Neuronal stem cell (in vitro differentiated cells): ENCODE measurements around the gene CRCP.
"Not testable (repeated sequence)": the region's sequence is repeated elsewhere in the genome, so short reads cannot be mapped to it uniquely, and the experiment has no call there.

Source experiments
- DNase-seq: peaks from one replicate; pipeline ENCODE4 v3.0.0-alpha.2; 2013; ENCODE audit warnings: low spot score
- H2AFZ ChIP-seq: one replicate; pipeline ENCODE4 v1.6.1; 2013; ENCODE audit warnings: mild to moderate bottlenecking, low read length, inconsistent platforms
- H2AK5ac ChIP-seq: 2 replicates; pipeline ENCODE4 v1.6.1; 2013; ENCODE audit warnings: low read depth, mild to moderate bottlenecking, inconsistent platforms, low read length, moderate library complexity, mixed read lengths
- H2BK120ac ChIP-seq: 2 replicates; pipeline ENCODE4 v1.6.1; 2013; ENCODE audit warnings: low read depth, mild to moderate bottlenecking, inconsistent platforms, low read length, moderate library complexity, mixed read lengths
- H2BK12ac ChIP-seq: one replicate; pipeline ENCODE4 v1.6.1; 2013; ENCODE audit warnings: low read length, inconsistent platforms
- H2BK15ac ChIP-seq: 2 replicates; pipeline ENCODE4 v1.6.1; 2013; ENCODE audit warnings: mild to moderate bottlenecking, low read length, inconsistent platforms, mixed read lengths
- H2BK5ac ChIP-seq: one replicate; pipeline ENCODE4 v1.6.1; 2013; ENCODE audit warnings: inconsistent platforms, mild to moderate bottlenecking, low read length, moderate library complexity
- H3K14ac ChIP-seq: one replicate; pipeline ENCODE4 v1.6.1; 2013; ENCODE audit warnings: low read length, inconsistent platforms
- H3K18ac ChIP-seq: 2 replicates; pipeline ENCODE4 v1.6.1; 2013; ENCODE audit warnings: low read length, inconsistent platforms
- H3K23ac ChIP-seq: 2 replicates; pipeline ENCODE4 v1.6.1; 2013; ENCODE audit warnings: low read depth, mild to moderate bottlenecking, mixed read lengths, low read length, inconsistent platforms; ENCODE audit not compliant: poor library complexity
- H3K27ac ChIP-seq: replicated peaks from 3 replicates; pipeline ENCODE4 v1.5.1; 2013; ENCODE audit warnings: low read length, inconsistent platforms
- H3K27me3 ChIP-seq, 3 experiments: 2 replicates each; pipeline ENCODE4 v1.6.1; 2013; ENCODE audit warnings: low read length in 3 of 3, mild to moderate bottlenecking in 2 of 3, inconsistent platforms in 1 of 3, low read depth in 1 of 3, mixed read lengths in 1 of 3, moderate library complexity in 1 of 3; ENCODE audit not compliant: control insufficient read depth in 3 of 3, insufficient read depth in 3 of 3
- H3K36me3 ChIP-seq, 2 donors: replicated peaks in 1 of 2; 2 replicates each; pipeline ENCODE4 v1.6.1; 2013; ENCODE audit warnings: low read length in 2 of 2; ENCODE audit not compliant: control insufficient read depth in 2 of 2, insufficient read depth in 2 of 2
- H3K4ac ChIP-seq: 2 replicates; pipeline ENCODE4 v1.6.1; 2013; ENCODE audit warnings: inconsistent platforms, mild to moderate bottlenecking, low read length, moderate library complexity
- H3K4me1 ChIP-seq, 2 donors: 1 replicate in 1 of 2; 2 replicates in 1 of 2; pipeline ENCODE4 v1.6.1; 2013; ENCODE audit warnings: low read length in 2 of 2, low read depth in 1 of 2; ENCODE audit not compliant: control insufficient read depth in 2 of 2, insufficient read depth in 1 of 2
- H3K4me2 ChIP-seq: one replicate; pipeline ENCODE4 v1.6.1; 2013; ENCODE audit warnings: mild to moderate bottlenecking, low read length, inconsistent platforms; ENCODE audit not compliant: insufficient read depth, poor library complexity, severe bottlenecking
- H3K4me3 ChIP-seq, 2 donors: 2 replicates each; pipeline ENCODE4 v1.5.1; 2013; ENCODE audit warnings: low read length in 2 of 2, mild to moderate bottlenecking in 2 of 2, inconsistent platforms in 1 of 2, moderate library complexity in 1 of 2
- H3K79me1 ChIP-seq: one replicate; pipeline ENCODE4 v1.6.1; 2013; ENCODE audit warnings: low read depth, mild to moderate bottlenecking, inconsistent platforms, low read length, moderate library complexity
- H3K9ac ChIP-seq: one replicate; pipeline ENCODE4 v1.6.1; 2013; ENCODE audit warnings: mild to moderate bottlenecking, low read depth, low read length, inconsistent platforms; ENCODE audit not compliant: poor library complexity
- H3K9me3 ChIP-seq, 2 donors: replicated peaks in 1 of 2; 2 replicates each; pipeline versions ENCODE3 to v1.6.1; 2013; ENCODE audit warnings: low read length in 2 of 2, mild to moderate bottlenecking in 2 of 2, inconsistent platforms in 1 of 2, low read depth in 1 of 2, mixed read lengths in 1 of 2, moderate library complexity in 1 of 2; ENCODE audit not compliant: control insufficient read depth in 2 of 2, insufficient read depth in 1 of 2
- H4K8ac ChIP-seq: one replicate; pipeline ENCODE4 v1.6.1; 2013; ENCODE audit warnings: low read depth, mild to moderate bottlenecking, inconsistent platforms, low read length, moderate library complexity
- H4K91ac ChIP-seq: one replicate; pipeline ENCODE4 v1.6.1; 2013; ENCODE audit warnings: low read length, low read depth, mild to moderate bottlenecking, inconsistent platforms; ENCODE audit not compliant: poor library complexity
- WGBS, 2 donors: extraction: QIAGEN DNeasy Blood & Tissue Kit; methylation state at CpG; one replicate each; pipeline ENCODE4 v1.1.7; 2013; ENCODE audit warnings: missing lambda C conversion rate in 2 of 2, mixed read lengths in 1 of 2; ENCODE audit not compliant: insufficient read length in 2 of 2, insufficient replicate concordance in 1 of 2; ENCODE audit errors: extremely low coverage in 2 of 2; 5-methylcytosine and 5-hydroxymethylcytosine counted together

The CRCP gene

GRCh38 chr7:66119245-66119850, 4.7 kb downstream of the CRCP start:
- Histone ChIP-seq H2BK15ac (no peak overlapping the region), H3K27ac (no peak overlapping the region), H2BK12ac (no peak overlapping the region), H3K23ac (no peak overlapping the region), H3K27me3 (no peaks in the 10 kb centered on the region), H2AFZ (no peak overlapping the region), H3K14ac (no peak overlapping the region), H2AK5ac (no peak overlapping the region), H3K9ac (no peak overlapping the region), H3K9me3 (no peaks in the 10 kb centered on the region), H3K18ac (no peak overlapping the region), H2BK120ac (no peak overlapping the region), H3K4me1 (peaks cover 2 to 3% of the 10 kb centered on the region in 2 donors), H4K8ac (no peak overlapping the region), H3K79me1 (peaks cover 2% of the 10 kb centered on the region), H3K4ac (no peak overlapping the region), H4K91ac (no peak overlapping the region), H3K4me3 (no peak overlapping the region), H2BK5ac (no peak overlapping the region), H3K4me2 (no peak overlapping the region), H3K36me3 (peaks cover 0 to 28% of the 10 kb centered on the region in 2 donors)
- no peak for DNase-seq
- WGBS, 2 donors: no CpG with 5 or more reads among the region's 4 CpGs

- peaks cover 0 to 10% of the 10 kb centered on the region in 2 donors for H3K36me3 ChIP-seq
- H2BK15ac ChIP-seq: no peak overlapping the region
- no peaks in the 10 kb centered on the region for H3K9me3 ChIP-seq
- no peak overlapping the region for H3K4me2 ChIP-seq
- no CpG with 5 or more reads among the region's 9 CpGs for WGBS, 2 donors
- H3K14ac ChIP-seq: no peak overlapping the region
- H3K27me3 ChIP-seq: no peaks in the 10 kb centered on the region
- H4K8ac ChIP-seq: no peak overlapping the region
- no peak overlapping the region for H4K91ac ChIP-seq
- no peak overlapping the region for H2AK5ac ChIP-seq
- no peak overlapping the region for H2BK12ac ChIP-seq
- no peak overlapping the region for H3K9ac ChIP-seq
- no peaks in the 10 kb centered on the region for H3K79me1 ChIP-seq
- H3K23ac ChIP-seq: no peak overlapping the region
- H2BK5ac ChIP-seq: no peak overlapping the region
- no peak overlapping the region for H3K18ac ChIP-seq
- no peak overlapping the region for H3K4ac ChIP-seq
- DNase-seq: no peak
- no peak overlapping the region for H2AFZ ChIP-seq
- H3K4me3 ChIP-seq: no peak overlapping the region
- no peaks in the 10 kb centered on the region for H3K4me1 ChIP-seq
- H3K27ac ChIP-seq: no peak overlapping the region
- H2BK120ac ChIP-seq: no peak overlapping the region
Measured at GRCh38 chr7:66123175-66123528, 8.5 kb downstream of the CRCP start.

DNA sequence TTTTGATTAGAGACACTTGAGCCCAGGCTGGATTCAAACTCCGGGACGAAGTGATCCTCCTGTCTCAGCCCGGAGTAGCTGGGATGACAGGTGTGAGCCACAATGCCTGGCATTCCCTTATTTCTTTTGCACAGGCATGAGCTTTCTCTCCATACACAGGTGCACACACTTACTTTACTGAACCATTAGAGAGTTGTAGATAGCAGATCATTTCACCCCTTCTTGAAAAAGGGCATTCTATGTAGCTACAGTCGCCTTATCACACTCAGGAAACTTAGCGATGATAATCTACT, 9.9 kb downstream of the CRCP start:
- H3K36me3 ChIP-seq, DNase-seq, H3K23ac ChIP-seq, H3K4me2 ChIP-seq, H3K18ac ChIP-seq, H3K4me1 ChIP-seq, H2BK15ac ChIP-seq, H3K4me3 ChIP-seq, H2BK5ac ChIP-seq, H3K27me3 ChIP-seq, H2BK12ac ChIP-seq, H3K9me3 ChIP-seq, H2AK5ac ChIP-seq, H3K9ac ChIP-seq, H4K8ac ChIP-seq, H3K27ac ChIP-seq, H4K91ac ChIP-seq, H3K79me1 ChIP-seq, H2BK120ac ChIP-seq, H3K4ac ChIP-seq, H3K14ac ChIP-seq, H2AFZ ChIP-seq: not testable (repeated sequence)
- no CpG with 5 or more reads among the region's 5 CpGs for WGBS, 2 donors

DNA sequence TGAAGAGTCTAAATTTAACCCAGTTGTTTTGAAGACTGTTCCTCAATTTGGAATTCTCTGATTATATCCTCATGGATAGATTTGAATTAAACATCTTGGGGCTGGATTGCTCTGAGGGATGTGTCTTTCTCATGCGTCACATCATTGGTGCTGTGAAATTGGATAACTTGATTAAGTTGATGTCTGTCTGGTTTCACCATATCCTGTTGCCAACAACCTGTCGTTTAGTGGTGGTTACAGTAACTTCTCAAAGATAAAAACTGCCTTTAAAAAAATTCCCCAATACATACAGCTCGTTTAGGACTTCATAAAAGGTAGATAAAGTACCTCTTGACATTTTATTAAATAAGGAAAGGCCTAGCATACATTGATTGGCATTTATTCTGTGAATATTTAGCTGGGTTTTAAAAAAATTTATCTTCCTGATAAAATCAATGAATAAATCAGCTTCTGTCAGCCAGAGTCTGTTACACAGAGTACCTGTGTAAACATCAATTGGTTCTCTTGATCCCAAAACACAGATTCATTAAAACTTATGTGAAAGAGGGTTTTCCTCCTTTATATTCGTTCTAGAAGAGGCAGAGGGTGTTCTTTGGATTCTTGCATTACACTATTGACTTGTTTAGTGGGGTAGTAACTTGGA, 10.5 kb downstream of the CRCP start:
- Histone ChIP-seq H2AFZ (no peak overlapping the region), H3K27ac (no peak overlapping the region), H3K9me3 (no peaks in the 10 kb centered on the region), H2BK120ac (no peak overlapping the region), H2BK5ac (no peak overlapping the region), H3K23ac (no peak overlapping the region), H4K8ac (no peak overlapping the region), H3K18ac (no peak overlapping the region), H2BK15ac (no peak overlapping the region), H3K4me3 (no peak overlapping the region), H4K91ac (no peak overlapping the region), H3K79me1 (no peaks in the 10 kb centered on the region), H3K4ac (no peak overlapping the region), H2AK5ac (no peak overlapping the region), H3K4me2 (no peak overlapping the region), H3K14ac (no peak overlapping the region), H3K4me1 (no peaks in the 10 kb centered on the region), H3K36me3 (peaks cover 0 to 12% of the 10 kb centered on the region in 2 donors), H2BK12ac (no peak overlapping the region), H3K27me3 (no peaks in the 10 kb centered on the region), H3K9ac (no peak overlapping the region)
- WGBS, 2 donors: no CpG with 5 or more reads among the region's 4 CpGs
- DNase-seq: no peak
